Omental fat pad (tissue), 4 donors: ENCODE data around the gene LEFTY1. TPM values are rescaled to one million over a fixed set of nuclear protein-coding genes. Genes with fewer than 3 reads are reported as not detected.
"Not testable (repeated sequence)": the region's sequence is repeated elsewhere in the genome, so short reads cannot be mapped to it uniquely, and the experiment has no call there.

Source experiments
- ATAC-seq: fragments of 150-250 bp; one replicate; pipeline ENCODE4 v1.9.1; 2016; ENCODE audit warnings: mild to moderate bottlenecking, moderate library complexity; ENCODE audit not compliant: low FRiP score
- DNase-seq: peaks from one replicate; pipeline ENCODE4 v3.0.0-alpha.2; 2019; ENCODE audit warnings: low spot score
- CTCF ChIP-seq, 3 donors: fragments of 450-650 bp; IDR thresholded peaks; one replicate each; pipeline ENCODE4 v1.5.1; 2016 to 2017; ENCODE audit warnings: antibody characterized with exemption in 3 of 3, mild to moderate bottlenecking in 3 of 3, moderate library complexity in 2 of 3
- total RNA-seq, 4 donors: library from RNA; depleted of rRNA; stranded (reverse); fragments of >200 nt; gene quantifications; one replicate each; pipeline ENCODE4 v1.1.0, GENCODE V29; 2016

Gene LEFTY1
- under 1 TPM in 1 of 4 donors, not detected in 3; 0.44 TPM for total RNA-seq

- no peak for TF ChIP-seq CTCF (IDR thresholded peaks at IDR 0.05)
- ATAC-seq, result no peak
- DNase-seq, result no peak
These were observed at the start of gene LEFTY1 for GRCh38 chr1:225888898-225889601. Gene LEFTY1, minus strand, starts transcription at chr1:225889146. Its CDS starts 80 bp downstream, at chr1:225889066.

DNA sequence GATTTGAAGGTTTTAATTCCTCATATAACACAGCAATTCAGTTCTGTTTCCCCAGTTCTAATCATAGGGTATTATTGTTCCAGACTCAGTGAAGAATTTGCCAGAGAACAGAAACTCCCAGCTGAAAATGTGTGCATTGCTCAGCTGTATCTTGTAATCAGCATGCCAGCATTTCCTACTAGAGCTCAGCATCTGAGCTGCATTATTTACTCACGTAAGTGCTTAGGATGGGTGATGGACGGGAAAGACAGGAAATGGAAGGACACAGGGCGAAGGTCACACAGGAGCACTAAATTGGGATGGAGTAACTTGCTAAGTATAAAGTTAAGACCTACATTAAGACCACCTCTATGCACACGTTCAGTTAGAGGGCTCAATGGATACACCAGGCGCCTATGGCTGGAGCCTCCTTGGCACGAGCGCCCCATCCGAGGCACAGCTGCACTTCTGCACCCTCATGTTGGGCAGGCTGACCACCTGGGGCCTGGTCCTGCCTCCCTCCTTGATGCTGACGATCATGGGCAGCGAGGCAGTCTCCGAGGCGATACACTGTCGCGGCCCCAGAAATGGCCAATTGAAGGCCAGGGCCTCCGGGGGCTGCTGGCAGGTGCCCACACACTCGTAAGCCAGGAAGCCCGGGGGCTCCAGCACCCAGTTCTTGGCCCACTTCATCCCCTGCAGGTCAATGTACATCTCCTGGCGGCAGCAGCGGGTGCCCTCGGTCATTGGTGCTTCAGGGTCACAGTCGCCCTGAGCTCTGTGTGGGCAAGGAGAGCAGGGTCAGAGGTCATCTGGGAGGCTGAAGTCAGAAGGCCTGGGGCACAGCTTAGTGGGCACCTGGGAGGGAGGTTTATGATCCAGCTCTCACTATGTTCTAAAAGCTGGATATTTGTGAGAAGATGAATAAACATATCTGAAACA, 48.4 kb upstream of the LEFTY1 start:
- ATAC-seq (no peak), DNase-seq (no peak)
- no peak for TF ChIP-seq CTCF (IDR thresholded peaks at IDR 0.05)

- ATAC-seq, result no peak
- TF ChIP-seq CTCF (IDR thresholded peaks at IDR 0.05), result no peak
- DNase-seq, result no peak
These were observed 47.6 kb upstream of the LEFTY1 start for GRCh38 chr1:225936523-225936922.

- ATAC-seq, DNase-seq: not testable (repeated sequence)
These were observed 47.1 kb upstream of the LEFTY1 start for GRCh38 chr1:225936086-225936485.

DNA sequence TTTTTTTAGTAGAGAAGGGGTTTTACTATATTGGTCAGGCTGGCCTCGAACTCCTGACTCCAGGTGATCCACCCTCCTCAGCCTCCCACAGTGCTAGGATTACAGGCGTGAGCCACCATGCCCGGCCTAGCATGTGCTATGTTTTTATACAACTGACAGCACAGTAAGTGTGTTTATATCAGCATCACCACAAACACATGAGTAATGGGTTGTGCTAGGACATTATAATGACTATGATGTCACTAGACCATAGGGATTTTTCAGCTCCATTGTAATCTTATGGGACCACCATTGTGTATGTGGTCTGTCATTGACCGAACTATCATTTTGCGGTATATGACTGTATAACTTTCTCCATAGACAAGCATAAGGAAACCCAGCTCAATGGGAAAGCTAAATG, 45.8 kb upstream of the LEFTY1 start:
- no peak for ATAC-seq
- DNase-seq, result no peak
- TF ChIP-seq CTCF (IDR thresholded peaks at IDR 0.05), result no peak

- TF ChIP-seq CTCF (IDR thresholded peaks at IDR 0.05), result no peak
- ATAC-seq (no peak), DNase-seq (no peak)
These were observed 44.1 kb upstream of the LEFTY1 start for GRCh38 chr1:225933072-225933471.

- ATAC-seq (no peak), DNase-seq (no peak)
- no peak for TF ChIP-seq CTCF (IDR thresholded peaks at IDR 0.05)
These were observed 42.6 kb upstream of the LEFTY1 start for GRCh38 chr1:225931270-225932136.
